SU-DHL-6 (cell line): ENCODE data around the gene SYNGR2.

ENCODE experiments used
- EZH2phosphoT487 ChIP-seq: fragments of 200-600 bp; sonication (generic), shearing (Covaris generic); conservative IDR thresholded peaks from 2 replicates; pipeline ENCODE4 v1.6.1; 2018; ENCODE audit warnings: mild to moderate bottlenecking, antibody characterized with exemption, low read length, moderate library complexity, mixed read lengths
- TF ChIP-seq, protein P1 (sequence below): fragments of 200-600 bp; sonication (generic); IDR thresholded peaks from one replicate; pipeline ENCODE4 v1.5.1; 2017; ENCODE audit warnings: antibody characterized with exemption, mild to moderate bottlenecking, low read length, moderate library complexity; ENCODE audit not compliant: insufficient read depth, poor library complexity, severe bottlenecking

DNA sequence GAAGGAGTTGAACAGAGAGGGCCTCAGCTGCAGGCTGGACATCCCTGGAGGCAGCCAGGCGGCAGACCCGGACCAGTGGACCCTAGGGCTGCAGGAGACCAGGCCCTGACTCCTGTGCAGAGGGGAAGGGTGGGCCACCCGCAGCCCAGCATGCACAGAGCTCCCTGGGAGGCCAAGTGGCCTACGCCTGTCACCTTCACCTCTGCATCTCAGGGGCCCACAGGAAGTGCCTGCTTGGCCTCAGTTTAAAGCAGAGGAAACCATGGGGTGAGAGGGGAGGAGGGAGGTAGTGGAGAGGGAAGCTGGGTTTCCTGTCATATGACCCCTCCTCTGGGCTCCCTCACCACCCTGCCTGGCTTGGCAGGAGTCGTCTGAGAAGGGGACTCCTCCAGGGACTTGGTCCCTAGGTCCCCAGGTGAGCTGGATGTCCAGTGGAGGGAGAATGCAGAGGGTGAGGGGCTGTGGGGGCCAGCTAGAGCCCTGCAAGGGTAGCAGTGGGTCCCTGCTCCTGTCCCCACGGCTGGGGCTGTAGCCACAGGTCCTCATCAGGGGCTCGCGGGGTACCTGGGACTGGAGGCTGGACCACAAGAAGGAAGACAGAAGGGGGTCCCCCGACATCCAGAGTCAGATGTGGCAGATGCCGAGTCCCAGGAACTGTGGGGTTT lies 37.8 kb upstream of the SYNGR2 start, which contains the start of gene TMC8:
- TF ChIP-seq, protein P1, sequence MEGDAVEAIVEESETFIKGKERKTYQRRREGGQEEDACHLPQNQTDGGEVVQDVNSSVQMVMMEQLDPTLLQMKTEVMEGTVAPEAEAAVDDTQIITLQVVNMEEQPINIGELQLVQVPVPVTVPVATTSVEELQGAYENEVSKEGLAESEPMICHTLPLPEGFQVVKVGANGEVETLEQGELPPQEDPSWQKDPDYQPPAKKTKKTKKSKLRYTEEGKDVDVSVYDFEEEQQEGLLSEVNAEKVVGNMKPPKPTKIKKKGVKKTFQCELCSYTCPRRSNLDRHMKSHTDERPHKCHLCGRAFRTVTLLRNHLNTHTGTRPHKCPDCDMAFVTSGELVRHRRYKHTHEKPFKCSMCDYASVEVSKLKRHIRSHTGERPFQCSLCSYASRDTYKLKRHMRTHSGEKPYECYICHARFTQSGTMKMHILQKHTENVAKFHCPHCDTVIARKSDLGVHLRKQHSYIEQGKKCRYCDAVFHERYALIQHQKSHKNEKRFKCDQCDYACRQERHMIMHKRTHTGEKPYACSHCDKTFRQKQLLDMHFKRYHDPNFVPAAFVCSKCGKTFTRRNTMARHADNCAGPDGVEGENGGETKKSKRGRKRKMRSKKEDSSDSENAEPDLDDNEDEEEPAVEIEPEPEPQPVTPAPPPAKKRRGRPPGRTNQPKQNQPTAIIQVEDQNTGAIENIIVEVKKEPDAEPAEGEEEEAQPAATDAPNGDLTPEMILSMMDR = no peak
- no peak for TF ChIP-seq EZH2phosphoT487
